HepG2 (cell line): ENCODE results near the gene NEURL1. TPM values are rescaled to one million over a fixed set of nuclear protein-coding genes. Genes with fewer than 3 reads are reported as not detected.

Experiments used
- ARID2 ChIP-seq: sonication (generic); formaldehyde crosslinking; IDR thresholded peaks from 2 replicates; pipeline ENCODE4 v1.8.1; 2022; ENCODE audit warnings: mild to moderate bottlenecking, missing genetic modification reagents, borderline replicate concordance
- ATF7-NPFF ChIP-seq: sonication (generic); formaldehyde crosslinking; IDR thresholded peaks from 2 replicates; pipeline ENCODE4 v1.8.1; 2023; ENCODE audit warnings: mild to moderate bottlenecking, low read depth, missing genetic modification reagents, moderate library complexity
- FOSL1 ChIP-seq: sonication (generic); formaldehyde crosslinking; IDR thresholded peaks from 2 replicates; pipeline ENCODE4 v1.9.0; 2021; ENCODE audit warnings: missing genetic modification reagents, borderline replicate concordance
- GATAD2A ChIP-seq: IDR thresholded peaks from 2 replicates; pipeline ENCODE4 v1.6.1; 2016
- GPN1 ChIP-seq: sonication (generic); formaldehyde crosslinking; IDR thresholded peaks from 2 replicates; pipeline ENCODE4 v1.5.1; 2020; ENCODE audit warnings: missing genetic modification reagents, borderline replicate concordance
- HIVEP1 ChIP-seq: sonication (generic); formaldehyde crosslinking; IDR thresholded peaks from 2 replicates; pipeline ENCODE4 v1.4.0; 2020; ENCODE audit warnings: mild to moderate bottlenecking, missing genetic modification reagents
- HNRNPK ChIP-seq: fragments of 200-400 bp; formaldehyde crosslinking; IDR thresholded peaks from 2 replicates; pipeline ENCODE4 v1.6.1; 2018; ENCODE audit warnings: low read length, low read depth, moderate library complexity, mild to moderate bottlenecking; ENCODE audit not compliant: poor library complexity, severe bottlenecking
- HOXA7 ChIP-seq: sonication (generic); formaldehyde crosslinking; IDR thresholded peaks from 2 replicates; pipeline ENCODE4 v1.8.1; 2022; ENCODE audit warnings: mild to moderate bottlenecking, missing genetic modification reagents, moderate library complexity
- MIXL1 ChIP-seq: IDR thresholded peaks from 2 replicates; pipeline ENCODE4 v1.6.1; 2016
- MXD3 ChIP-seq: IDR thresholded peaks from 2 replicates; pipeline ENCODE4 v1.6.1; 2016; ENCODE audit warnings: mild to moderate bottlenecking, missing biosample characterization, missing genetic modification reagents
- NFIB ChIP-seq: sonication (generic); formaldehyde crosslinking; IDR thresholded peaks from 2 replicates; pipeline ENCODE4 v1.9.0; 2021; ENCODE audit warnings: missing genetic modification reagents, mild to moderate bottlenecking, borderline replicate concordance
- NFRKB ChIP-seq: fragments of 450-650 bp; IDR thresholded peaks from 2 replicates; pipeline ENCODE4 v1.6.1; 2017
- NR2F6 ChIP-seq, 2 experiments: IDR thresholded peaks; 2 replicates each; pipeline ENCODE4 v1.6.1; 2016; ENCODE audit warnings: antibody characterized with exemption in 1 of 2, mild to moderate bottlenecking in 1 of 2
- POGK ChIP-seq: sonication (generic); formaldehyde crosslinking; conservative IDR thresholded peaks from 2 replicates; pipeline ENCODE4 v1.8.0; 2022; ENCODE audit warnings: mild to moderate bottlenecking, moderate library complexity, missing genetic modification reagents
- SP2 ChIP-seq: sonication (generic); formaldehyde crosslinking; IDR thresholded peaks from 2 replicates; pipeline ENCODE4 v1.5.1; 2020; ENCODE audit warnings: mild to moderate bottlenecking, missing genetic modification reagents
- TEAD3 ChIP-seq: optimal IDR thresholded peaks from 2 replicates; pipeline ENCODE3; 2016; ENCODE audit warnings: borderline replicate concordance
- TOE1 ChIP-seq: sonication (generic); formaldehyde crosslinking; IDR thresholded peaks from 2 replicates; pipeline ENCODE4 v1.4.0; 2020; ENCODE audit warnings: mild to moderate bottlenecking, missing genetic modification reagents
- ZBTB7B ChIP-seq: sonication (generic); formaldehyde crosslinking; IDR thresholded peaks from 2 replicates; pipeline ENCODE4 v1.4.0; 2020; ENCODE audit warnings: missing genetic modification reagents
- ZFY ChIP-seq: sonication (generic); formaldehyde crosslinking; IDR thresholded peaks from 2 replicates; pipeline ENCODE4 v1.4.0; 2020; ENCODE audit warnings: missing genetic modification reagents
- ZNF17 ChIP-seq: sonication (generic); formaldehyde crosslinking; IDR thresholded peaks from 2 replicates; pipeline ENCODE4 v1.5.0; 2020; ENCODE audit warnings: mild to moderate bottlenecking, missing genetic modification reagents
- ZNF335 ChIP-seq: sonication (generic); formaldehyde crosslinking; IDR thresholded peaks from 2 replicates; pipeline ENCODE4 v1.4.0; 2020; ENCODE audit warnings: missing genetic modification reagents
- ZNF530 ChIP-seq: sonication (generic); formaldehyde crosslinking; IDR thresholded peaks from 2 replicates; pipeline ENCODE4 v1.5.0; 2020; ENCODE audit warnings: low read depth, mild to moderate bottlenecking, missing genetic modification reagents
- ZNF607 ChIP-seq: sonication (generic); formaldehyde crosslinking; IDR thresholded peaks from 2 replicates; pipeline ENCODE4 v1.5.1; 2020; ENCODE audit warnings: missing genetic modification reagents, mild to moderate bottlenecking, borderline replicate concordance
- ZNF672 ChIP-seq: sonication (generic); formaldehyde crosslinking; IDR thresholded peaks from 2 replicates; pipeline ENCODE4 v1.8.1; 2022; ENCODE audit warnings: missing genetic modification reagents
- ZNF850 ChIP-seq: sonication (generic); formaldehyde crosslinking; conservative IDR thresholded peaks from 2 replicates; pipeline ENCODE4 v1.9.0; 2021; ENCODE audit warnings: mild to moderate bottlenecking, missing genetic modification reagents
- polyA plus RNA-seq, 8 experiments: library from polyadenylated mRNA; depleted of rRNA in 3 of 8; stranded (reverse) in 7 of 8; unstranded in 1 of 8; fragments of >200 nt; fragmentation: Illumina TruSeq in 4 of 8; extraction: Trizol in 4 of 8; gene quantifications; 2 replicates each; pipeline versions ENCODE4 v1.2.1 to v1.2.3, GENCODE V29; 2011 to 2016; ENCODE audit warnings: low read depth in 4 of 8, missing spikeins in 1 of 8, mixed read lengths in 1 of 8; ENCODE audit not compliant: insufficient read depth in 1 of 8
- total RNA-seq, 5 experiments: library from RNA; depleted of rRNA; stranded (reverse); fragments of >200 nt; fragmentation: Illumina TruSeq; extraction: Trizol; gene quantifications; 2 replicates each; pipeline ENCODE4 v1.2.3, GENCODE V29; 2016; ENCODE audit warnings: low read depth in 1 of 5
- TF ChIP-seq, protein P1 (sequence below): fragments of 450-650 bp; IDR thresholded peaks from 2 replicates; pipeline ENCODE4 v1.6.1; 2017; ENCODE audit warnings: mild to moderate bottlenecking
- TF ChIP-seq, protein P2 (sequence below): sonication (generic); formaldehyde crosslinking; IDR thresholded peaks from 2 replicates; pipeline ENCODE4 v1.4.0; 2020; ENCODE audit warnings: missing genetic modification reagents, borderline replicate concordance

The NEURL1 gene
- total and polyA plus RNA-seq, 2 of the 13 experiments (the other 11 are each of a cell fraction or from before 2014, with no cell fraction given): not detected

DNA sequence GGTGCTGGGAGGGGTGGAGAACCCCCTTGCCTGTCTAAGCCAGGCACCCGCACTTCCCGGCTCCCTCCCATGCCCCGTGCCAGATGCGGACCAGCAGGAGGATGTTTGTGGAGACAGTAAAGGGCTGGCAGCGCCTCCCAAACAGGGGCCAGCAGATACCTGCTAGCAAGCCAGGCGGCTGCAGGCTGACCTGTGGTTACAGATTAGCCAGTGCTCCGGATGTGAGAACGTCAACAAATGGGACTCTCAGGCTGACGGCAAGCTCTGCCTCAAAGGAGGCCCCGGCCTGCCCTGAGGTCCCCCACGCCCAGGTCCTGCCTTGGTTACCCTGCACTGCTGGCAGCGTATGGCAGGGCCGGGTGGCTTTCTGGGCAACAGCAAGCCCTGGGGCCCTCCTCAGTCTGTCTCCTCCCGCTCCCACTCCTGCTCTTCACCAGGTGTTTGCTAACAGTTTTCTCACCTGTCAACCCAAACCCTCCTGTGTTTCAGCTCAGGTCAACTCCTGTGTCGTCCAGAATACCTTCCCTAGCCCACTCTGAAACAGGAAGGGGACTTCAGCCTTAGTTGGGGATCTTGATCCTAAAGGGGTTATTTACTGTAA lies 85.4 kb downstream of the NEURL1 start (continued):
- TF ChIP-seq ZNF17 (no peak), POGK (CRISPR knock-in tag) (no peak), GPN1 (CRISPR knock-in tag) (no peak), NR2F6 (IDR thresholded peaks at IDR 0.05) (peak; percentile 73; the same call in 1 of the 2 replicates), NR2F6 (CRISPR knock-in tag; IDR thresholded peaks at IDR 0.05) (peak; percentile 82; the same call in 1 of the 2 replicates), ZFY (CRISPR knock-in tag) (peak; percentile 63; the same call in 1 of the 2 replicates), ZNF530 (CRISPR knock-in tag) (no peak), FOSL1 (no peak), ZNF850 (no peak), NFRKB (no peak), ARID2 (CRISPR knock-in tag) (no peak), GATAD2A (CRISPR knock-in tag) (peak; percentile 82), SP2 (CRISPR knock-in tag) (no peak), ATF7-NPFF (CRISPR knock-in tag) (no peak), ZNF335 (CRISPR knock-in tag) (no peak), ZNF607 (CRISPR knock-in tag) (no peak), NFIB (CRISPR knock-in tag) (no peak), TOE1 (CRISPR knock-in tag) (no peak), MIXL1 (CRISPR knock-in tag) (peak; percentile 15; the same call in 1 of the 2 replicates), HIVEP1 (no peak), ZNF672 (CRISPR knock-in tag) (no peak), ZBTB7B (CRISPR knock-in tag) (peak; percentile 50; the same call in 1 of the 2 replicates), TEAD3 (CRISPR knock-in tag) (peak; percentile 67), HOXA7 (CRISPR knock-in tag) (no peak), HNRNPK (no peak), MXD3 (CRISPR knock-in tag) (no peak)
- TF ChIP-seq, protein P1, sequence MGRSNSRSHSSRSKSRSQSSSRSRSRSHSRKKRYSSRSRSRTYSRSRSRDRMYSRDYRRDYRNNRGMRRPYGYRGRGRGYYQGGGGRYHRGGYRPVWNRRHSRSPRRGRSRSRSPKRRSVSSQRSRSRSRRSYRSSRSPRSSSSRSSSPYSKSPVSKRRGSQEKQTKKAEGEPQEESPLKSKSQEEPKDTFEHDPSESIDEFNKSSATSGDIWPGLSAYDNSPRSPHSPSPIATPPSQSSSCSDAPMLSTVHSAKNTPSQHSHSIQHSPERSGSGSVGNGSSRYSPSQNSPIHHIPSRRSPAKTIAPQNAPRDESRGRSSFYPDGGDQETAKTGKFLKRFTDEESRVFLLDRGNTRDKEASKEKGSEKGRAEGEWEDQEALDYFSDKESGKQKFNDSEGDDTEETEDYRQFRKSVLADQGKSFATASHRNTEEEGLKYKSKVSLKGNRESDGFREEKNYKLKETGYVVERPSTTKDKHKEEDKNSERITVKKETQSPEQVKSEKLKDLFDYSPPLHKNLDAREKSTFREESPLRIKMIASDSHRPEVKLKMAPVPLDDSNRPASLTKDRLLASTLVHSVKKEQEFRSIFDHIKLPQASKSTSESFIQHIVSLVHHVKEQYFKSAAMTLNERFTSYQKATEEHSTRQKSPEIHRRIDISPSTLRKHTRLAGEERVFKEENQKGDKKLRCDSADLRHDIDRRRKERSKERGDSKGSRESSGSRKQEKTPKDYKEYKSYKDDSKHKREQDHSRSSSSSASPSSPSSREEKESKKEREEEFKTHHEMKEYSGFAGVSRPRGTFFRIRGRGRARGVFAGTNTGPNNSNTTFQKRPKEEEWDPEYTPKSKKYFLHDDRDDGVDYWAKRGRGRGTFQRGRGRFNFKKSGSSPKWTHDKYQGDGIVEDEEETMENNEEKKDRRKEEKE: no peak
- TF ChIP-seq, protein P2, sequence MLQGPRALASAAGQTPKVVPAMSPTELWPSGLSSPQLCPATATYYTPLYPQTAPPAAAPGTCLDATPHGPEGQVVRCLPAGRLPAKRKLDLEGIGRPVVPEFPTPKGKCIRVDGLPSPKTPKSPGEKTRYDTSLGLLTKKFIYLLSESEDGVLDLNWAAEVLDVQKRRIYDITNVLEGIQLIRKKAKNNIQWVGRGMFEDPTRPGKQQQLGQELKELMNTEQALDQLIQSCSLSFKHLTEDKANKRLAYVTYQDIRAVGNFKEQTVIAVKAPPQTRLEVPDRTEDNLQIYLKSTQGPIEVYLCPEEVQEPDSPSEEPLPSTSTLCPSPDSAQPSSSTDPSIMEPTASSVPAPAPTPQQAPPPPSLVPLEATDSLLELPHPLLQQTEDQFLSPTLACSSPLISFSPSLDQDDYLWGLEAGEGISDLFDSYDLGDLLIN: no peak
